HCT116 (cell line): ENCODE data around the gene RTL9.

Source experiments
- EZH2 ChIP-seq: fragments of 200-600 bp; sonication (generic); IDR thresholded peaks from 2 replicates; pipeline ENCODE4 v1.6.1; 2017; ENCODE audit warnings: antibody characterized with exemption, mixed run types
- EZH2phosphoT487 ChIP-seq: fragments of 200-600 bp; IDR thresholded peaks from 2 replicates; pipeline ENCODE4 v1.6.1; 2018; ENCODE audit warnings: antibody characterized with exemption, borderline replicate concordance
- FOSL1 ChIP-seq: IDR thresholded peaks from 2 replicates; pipeline ENCODE4 v1.6.1; 2012; ENCODE audit warnings: low read depth
- POLR2A ChIP-seq: IDR thresholded peaks from 2 replicates; pipeline ENCODE4 v1.7.0; 2011; ENCODE audit warnings: borderline replicate concordance; ENCODE audit not compliant: insufficient read depth, insufficient read length; ENCODE audit errors: extremely low read depth
- POLR2AphosphoS5 ChIP-seq: IDR thresholded peaks from 2 replicates; pipeline ENCODE4 v1.6.1; 2011; ENCODE audit warnings: mild to moderate bottlenecking, low read depth, low read length, moderate library complexity
- SIN3A ChIP-seq: IDR thresholded peaks from 2 replicates; pipeline ENCODE4 v1.6.1; 2012; ENCODE audit warnings: low read depth
- TCF7L2 ChIP-seq: IDR thresholded peaks from 2 replicates; pipeline ENCODE4 v1.7.0; 2011; ENCODE audit warnings: borderline replicate concordance, inconsistent platforms; ENCODE audit not compliant: insufficient read depth, insufficient read length; ENCODE audit errors: extremely low read depth
- ZNF274 ChIP-seq: fragments of 200-500 bp; sonication (Bioruptor generic); IDR thresholded peaks from 2 replicates; pipeline ENCODE4 v1.6.1; 2014; ENCODE audit warnings: mild to moderate bottlenecking, low read depth, low read length, inconsistent platforms
- TF ChIP-seq, protein P1 (sequence below), 3 experiments: fragments of 200-600 bp in 1 of 3; sonication (generic) in 1 of 3; IDR thresholded peaks in 2 of 3; conservative IDR thresholded peaks in 1 of 3; 2 replicates each; pipeline ENCODE4 v1.5.1; 2012 to 2017; ENCODE audit warnings: low read depth in 2 of 3, low read length in 2 of 3, antibody characterized with exemption in 1 of 3, borderline replicate concordance in 1 of 3, control low read depth in 1 of 3, mild to moderate bottlenecking in 1 of 3, mixed read lengths in 1 of 3, mixed run types in 1 of 3, moderate library complexity in 1 of 3; ENCODE audit not compliant: insufficient read depth in 1 of 3
- TF ChIP-seq, protein P2 (sequence below): IDR thresholded peaks from 2 replicates; pipeline ENCODE4 v1.6.1; 2012; ENCODE audit warnings: low read depth
- TF ChIP-seq, protein P3 (sequence below): IDR thresholded peaks from 2 replicates; pipeline ENCODE4 v1.6.1; 2012
- TF ChIP-seq, protein P4 (sequence below): IDR thresholded peaks from 2 replicates; pipeline ENCODE4 v1.6.1; 2011; ENCODE audit warnings: mild to moderate bottlenecking, low read length, moderate library complexity; ENCODE audit not compliant: insufficient replicate concordance; ENCODE audit errors: extremely low read depth

DNA sequence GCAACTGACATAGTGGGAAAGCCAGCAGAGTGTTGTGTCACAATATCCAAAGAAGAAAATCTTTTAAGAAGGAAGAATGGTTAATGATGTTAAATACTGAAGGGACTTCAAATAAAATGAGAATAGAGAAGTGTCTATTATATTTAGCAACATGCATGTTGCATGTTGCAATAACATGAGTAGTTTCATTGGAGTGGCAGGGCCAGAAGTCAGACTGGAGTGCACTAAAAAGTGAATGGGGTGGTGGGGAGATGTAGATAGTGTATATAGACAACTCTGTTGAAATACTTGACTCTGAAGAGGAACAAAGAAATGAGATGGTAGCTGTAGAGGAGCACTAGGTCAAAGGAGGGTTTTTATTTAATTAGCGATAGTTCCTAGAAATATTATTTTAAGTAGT, 31.3 kb upstream of the RTL9 start:
- TF ChIP-seq, protein P1, sequence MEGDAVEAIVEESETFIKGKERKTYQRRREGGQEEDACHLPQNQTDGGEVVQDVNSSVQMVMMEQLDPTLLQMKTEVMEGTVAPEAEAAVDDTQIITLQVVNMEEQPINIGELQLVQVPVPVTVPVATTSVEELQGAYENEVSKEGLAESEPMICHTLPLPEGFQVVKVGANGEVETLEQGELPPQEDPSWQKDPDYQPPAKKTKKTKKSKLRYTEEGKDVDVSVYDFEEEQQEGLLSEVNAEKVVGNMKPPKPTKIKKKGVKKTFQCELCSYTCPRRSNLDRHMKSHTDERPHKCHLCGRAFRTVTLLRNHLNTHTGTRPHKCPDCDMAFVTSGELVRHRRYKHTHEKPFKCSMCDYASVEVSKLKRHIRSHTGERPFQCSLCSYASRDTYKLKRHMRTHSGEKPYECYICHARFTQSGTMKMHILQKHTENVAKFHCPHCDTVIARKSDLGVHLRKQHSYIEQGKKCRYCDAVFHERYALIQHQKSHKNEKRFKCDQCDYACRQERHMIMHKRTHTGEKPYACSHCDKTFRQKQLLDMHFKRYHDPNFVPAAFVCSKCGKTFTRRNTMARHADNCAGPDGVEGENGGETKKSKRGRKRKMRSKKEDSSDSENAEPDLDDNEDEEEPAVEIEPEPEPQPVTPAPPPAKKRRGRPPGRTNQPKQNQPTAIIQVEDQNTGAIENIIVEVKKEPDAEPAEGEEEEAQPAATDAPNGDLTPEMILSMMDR (IDR thresholded peaks at IDR 0.05 in 2 of 3, conservative IDR thresholded peaks at IDR 0.05 in 1 of 3; ENCODE audit: borderline replicate concordance in 1 of 3, insufficient read depth in 1 of 3, low read depth in 2 of 3, low read length in 2 of 3), result no peak
- TF ChIP-seq, protein P2, sequence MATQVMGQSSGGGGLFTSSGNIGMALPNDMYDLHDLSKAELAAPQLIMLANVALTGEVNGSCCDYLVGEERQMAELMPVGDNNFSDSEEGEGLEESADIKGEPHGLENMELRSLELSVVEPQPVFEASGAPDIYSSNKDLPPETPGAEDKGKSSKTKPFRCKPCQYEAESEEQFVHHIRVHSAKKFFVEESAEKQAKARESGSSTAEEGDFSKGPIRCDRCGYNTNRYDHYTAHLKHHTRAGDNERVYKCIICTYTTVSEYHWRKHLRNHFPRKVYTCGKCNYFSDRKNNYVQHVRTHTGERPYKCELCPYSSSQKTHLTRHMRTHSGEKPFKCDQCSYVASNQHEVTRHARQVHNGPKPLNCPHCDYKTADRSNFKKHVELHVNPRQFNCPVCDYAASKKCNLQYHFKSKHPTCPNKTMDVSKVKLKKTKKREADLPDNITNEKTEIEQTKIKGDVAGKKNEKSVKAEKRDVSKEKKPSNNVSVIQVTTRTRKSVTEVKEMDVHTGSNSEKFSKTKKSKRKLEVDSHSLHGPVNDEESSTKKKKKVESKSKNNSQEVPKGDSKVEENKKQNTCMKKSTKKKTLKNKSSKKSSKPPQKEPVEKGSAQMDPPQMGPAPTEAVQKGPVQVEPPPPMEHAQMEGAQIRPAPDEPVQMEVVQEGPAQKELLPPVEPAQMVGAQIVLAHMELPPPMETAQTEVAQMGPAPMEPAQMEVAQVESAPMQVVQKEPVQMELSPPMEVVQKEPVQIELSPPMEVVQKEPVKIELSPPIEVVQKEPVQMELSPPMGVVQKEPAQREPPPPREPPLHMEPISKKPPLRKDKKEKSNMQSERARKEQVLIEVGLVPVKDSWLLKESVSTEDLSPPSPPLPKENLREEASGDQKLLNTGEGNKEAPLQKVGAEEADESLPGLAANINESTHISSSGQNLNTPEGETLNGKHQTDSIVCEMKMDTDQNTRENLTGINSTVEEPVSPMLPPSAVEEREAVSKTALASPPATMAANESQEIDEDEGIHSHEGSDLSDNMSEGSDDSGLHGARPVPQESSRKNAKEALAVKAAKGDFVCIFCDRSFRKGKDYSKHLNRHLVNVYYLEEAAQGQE, result no peak
- TF ChIP-seq SIN3A (no peak), POLR2A (no peak), EZH2 (no peak), POLR2AphosphoS5 (no peak), TCF7L2 (no peak), FOSL1 (no peak), EZH2phosphoT487 (no peak), ZNF274 (no peak)
- TF ChIP-seq, protein P3, sequence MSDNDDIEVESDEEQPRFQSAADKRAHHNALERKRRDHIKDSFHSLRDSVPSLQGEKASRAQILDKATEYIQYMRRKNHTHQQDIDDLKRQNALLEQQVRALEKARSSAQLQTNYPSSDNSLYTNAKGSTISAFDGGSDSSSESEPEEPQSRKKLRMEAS, result no peak
- TF ChIP-seq, protein P4, sequence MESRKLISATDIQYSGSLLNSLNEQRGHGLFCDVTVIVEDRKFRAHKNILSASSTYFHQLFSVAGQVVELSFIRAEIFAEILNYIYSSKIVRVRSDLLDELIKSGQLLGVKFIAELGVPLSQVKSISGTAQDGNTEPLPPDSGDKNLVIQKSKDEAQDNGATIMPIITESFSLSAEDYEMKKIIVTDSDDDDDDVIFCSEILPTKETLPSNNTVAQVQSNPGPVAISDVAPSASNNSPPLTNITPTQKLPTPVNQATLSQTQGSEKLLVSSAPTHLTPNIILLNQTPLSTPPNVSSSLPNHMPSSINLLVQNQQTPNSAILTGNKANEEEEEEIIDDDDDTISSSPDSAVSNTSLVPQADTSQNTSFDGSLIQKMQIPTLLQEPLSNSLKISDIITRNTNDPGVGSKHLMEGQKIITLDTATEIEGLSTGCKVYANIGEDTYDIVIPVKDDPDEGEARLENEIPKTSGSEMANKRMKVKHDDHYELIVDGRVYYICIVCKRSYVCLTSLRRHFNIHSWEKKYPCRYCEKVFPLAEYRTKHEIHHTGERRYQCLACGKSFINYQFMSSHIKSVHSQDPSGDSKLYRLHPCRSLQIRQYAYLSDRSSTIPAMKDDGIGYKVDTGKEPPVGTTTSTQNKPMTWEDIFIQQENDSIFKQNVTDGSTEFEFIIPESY, result no peak
